Loucy (cell line): ENCODE results near the gene ZNF385C.

Source experiments
- EZH2phosphoT487 ChIP-seq: fragments of 200-600 bp; IDR thresholded peaks from 2 replicates; pipeline ENCODE4 v1.6.1; 2018; ENCODE audit warnings: antibody characterized with exemption, mild to moderate bottlenecking, moderate library complexity, borderline replicate concordance
- TF ChIP-seq, protein P1 (sequence below): fragments of 200-600 bp; sonication (generic); conservative IDR thresholded peaks from 2 replicates; pipeline ENCODE4 v1.5.1; 2014; ENCODE audit warnings: mild to moderate bottlenecking, antibody characterized with exemption, low read length

DNA sequence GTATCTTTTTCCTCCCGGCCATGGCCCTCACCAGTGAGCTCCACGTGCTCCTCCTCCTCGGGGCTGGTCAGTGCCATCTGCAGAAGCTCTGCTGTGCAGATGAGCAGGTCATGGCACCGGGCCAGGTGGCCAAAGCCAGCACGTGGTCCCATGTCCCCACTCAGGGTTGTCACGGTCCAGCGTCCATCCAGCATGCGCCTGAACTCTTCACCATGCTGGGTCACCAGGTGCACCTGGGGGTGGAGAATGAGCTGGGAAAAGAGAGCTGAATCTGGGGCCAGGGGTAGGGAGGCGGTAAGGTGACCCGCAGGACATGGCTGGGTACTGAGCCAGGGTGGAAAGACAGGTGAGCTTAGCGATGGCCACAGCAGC is 13.0 kb upstream of the ZNF385C start:
- TF ChIP-seq, protein P1, sequence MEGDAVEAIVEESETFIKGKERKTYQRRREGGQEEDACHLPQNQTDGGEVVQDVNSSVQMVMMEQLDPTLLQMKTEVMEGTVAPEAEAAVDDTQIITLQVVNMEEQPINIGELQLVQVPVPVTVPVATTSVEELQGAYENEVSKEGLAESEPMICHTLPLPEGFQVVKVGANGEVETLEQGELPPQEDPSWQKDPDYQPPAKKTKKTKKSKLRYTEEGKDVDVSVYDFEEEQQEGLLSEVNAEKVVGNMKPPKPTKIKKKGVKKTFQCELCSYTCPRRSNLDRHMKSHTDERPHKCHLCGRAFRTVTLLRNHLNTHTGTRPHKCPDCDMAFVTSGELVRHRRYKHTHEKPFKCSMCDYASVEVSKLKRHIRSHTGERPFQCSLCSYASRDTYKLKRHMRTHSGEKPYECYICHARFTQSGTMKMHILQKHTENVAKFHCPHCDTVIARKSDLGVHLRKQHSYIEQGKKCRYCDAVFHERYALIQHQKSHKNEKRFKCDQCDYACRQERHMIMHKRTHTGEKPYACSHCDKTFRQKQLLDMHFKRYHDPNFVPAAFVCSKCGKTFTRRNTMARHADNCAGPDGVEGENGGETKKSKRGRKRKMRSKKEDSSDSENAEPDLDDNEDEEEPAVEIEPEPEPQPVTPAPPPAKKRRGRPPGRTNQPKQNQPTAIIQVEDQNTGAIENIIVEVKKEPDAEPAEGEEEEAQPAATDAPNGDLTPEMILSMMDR: no peak
- no peak for TF ChIP-seq EZH2phosphoT487
